Iris pigment epithelial cell (primary cell): ENCODE results near the gene MEIS2.

Experiments used
- DNase-seq: peaks from one replicate; pipeline ENCODE4 v3.0.0-alpha.2; 2011; ENCODE audit warnings: low read depth

MEIS2 gene

DNA sequence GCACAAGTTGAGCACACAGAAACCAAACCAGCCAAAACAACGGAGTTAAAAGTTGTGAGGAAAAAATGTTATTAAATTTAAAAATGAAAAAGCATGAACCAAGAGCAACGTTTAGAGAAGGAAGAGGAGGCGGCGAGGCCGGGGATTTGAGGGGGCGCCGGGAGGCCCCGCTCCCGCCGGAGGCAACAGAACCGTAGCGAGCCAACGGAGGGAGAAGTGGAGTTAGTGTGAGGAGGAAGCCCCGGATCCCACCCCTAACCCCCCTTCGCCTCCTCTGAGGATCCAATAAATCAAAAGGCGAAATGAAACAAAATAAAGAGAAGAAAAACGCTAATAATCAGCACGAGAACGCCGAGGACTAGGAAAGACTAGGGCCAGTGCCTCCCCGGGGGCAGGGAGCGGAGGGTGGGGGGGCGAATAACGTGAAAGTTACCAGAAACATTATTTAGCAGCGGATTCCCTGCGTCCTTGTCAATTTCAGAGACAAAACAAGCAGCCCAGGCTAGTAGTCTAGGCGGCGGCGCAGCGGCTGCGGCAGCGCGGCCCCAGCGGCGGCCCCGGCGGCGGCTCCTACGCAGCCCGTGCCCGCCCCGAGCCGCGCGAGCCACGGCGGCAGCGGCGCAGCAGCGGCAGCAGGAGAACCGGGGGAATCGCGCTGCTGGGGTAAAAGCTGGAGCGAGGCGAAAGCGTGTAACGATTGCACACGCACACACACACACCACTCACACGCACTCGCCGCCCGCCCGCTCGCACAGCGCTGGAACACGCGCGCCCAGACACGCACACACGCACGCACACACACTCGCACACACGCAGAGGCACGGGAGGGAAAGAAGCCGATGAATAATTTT lies 1.7 kb downstream of the MEIS2 start:
- peak; percentile 53 for DNase-seq

DNA sequence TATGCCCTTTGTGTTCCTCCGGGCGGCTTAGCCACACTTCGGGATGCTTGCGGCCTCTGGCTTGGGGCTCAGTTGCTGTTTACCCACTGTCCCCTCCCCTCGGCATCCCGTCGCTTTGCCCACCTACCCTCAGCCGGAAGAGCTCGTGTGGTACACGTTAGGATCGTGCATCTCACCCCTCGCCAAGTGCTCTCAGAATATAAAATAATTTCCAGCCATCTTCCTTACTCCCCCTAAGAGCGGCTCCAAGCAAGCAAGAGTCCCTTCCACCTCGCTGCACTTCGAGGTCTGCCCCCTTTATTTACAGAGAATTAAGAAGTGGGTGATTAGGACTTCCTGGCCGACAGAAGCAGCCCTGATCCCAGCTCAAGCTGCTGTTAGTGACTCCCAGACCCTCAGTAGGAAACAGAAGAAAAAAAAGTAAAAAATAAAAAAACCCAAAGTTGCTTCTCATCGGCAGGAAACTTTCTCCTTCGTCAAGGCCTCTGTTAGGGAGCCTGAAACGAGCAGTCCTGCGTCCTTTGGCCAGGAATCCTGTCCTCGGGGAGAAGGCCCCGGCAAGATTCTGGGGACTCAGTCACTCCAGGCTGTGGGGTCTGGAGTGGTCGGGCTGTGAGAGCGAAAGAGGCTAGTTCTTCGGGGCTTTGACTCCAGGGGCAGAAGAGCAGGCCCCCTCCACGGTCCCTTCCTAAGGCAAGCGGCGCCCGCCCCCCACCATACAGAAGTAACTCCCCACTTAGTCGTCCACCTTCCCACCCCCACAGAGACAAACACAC lies 3.0 kb downstream of the MEIS2 start:
- peak; percentile 45 for DNase-seq

DNA sequence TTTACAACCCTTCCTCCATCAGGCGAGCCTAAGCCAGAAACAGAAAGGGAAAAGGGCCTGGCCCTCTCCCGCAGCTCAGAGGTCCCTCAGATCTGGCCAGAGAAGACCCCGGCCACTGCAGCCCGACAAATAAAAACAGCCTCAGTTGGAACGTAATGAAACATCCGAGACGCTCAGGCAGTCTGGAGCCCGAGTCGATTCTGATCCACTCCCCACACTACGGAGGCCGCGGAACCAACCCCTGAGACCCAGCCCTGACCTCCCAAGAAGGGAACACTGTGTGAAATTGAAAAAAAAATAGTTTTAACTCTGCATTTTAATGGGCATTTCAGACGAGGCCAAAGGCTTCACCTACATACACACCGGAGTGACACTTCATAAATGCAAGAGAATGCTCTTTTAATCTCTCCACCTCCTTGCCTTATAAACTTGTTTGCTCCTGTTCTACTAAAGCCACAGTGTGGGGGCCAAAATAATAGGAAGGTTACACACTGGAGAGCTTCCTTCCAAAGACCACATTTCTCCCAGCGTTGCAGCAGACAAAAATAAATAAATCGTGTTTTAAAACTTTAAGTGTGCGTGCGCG lies 3.7 kb downstream of the MEIS2 start:
- DNase-seq: peak; percentile 38

DNA sequence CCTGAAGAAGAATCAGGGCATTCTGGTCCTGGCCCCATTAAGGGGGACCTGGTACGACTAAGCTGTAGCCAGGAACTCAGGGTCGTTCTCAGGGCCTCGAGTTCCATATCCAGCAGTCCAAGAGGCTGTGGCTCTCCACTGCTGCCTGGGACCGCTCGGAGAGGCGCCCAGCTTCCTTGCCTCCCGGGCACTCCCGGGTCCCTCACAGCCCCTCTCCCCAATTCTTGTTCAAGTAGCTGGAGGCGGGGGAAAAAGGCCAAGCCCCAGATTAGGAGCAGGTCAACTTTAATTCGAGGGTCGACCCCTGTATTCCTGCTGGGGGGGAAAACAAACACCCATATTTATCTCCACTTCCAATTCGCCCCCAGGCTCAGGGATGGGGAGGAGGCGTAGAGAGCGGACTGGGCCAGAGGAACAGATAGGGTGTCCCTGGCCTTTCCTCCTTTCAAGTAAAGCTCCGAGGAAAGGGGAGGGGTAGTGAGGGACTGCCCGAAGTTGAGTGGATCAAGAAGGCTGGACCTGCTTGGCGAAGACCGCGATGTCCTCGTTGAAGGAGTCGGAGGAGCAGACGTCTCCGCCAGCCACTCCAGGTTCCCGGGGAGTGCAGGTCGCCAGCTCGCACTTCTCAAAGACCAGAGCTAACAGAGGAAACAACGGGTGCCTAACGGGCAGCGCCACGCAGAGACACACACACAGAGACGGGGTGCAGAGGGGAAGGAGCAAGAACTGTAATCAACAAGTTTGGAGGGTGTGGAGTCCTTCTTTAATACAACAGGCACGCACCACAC lies 4.4 kb downstream of the MEIS2 start:
- peak; percentile 47 for DNase-seq

DNA sequence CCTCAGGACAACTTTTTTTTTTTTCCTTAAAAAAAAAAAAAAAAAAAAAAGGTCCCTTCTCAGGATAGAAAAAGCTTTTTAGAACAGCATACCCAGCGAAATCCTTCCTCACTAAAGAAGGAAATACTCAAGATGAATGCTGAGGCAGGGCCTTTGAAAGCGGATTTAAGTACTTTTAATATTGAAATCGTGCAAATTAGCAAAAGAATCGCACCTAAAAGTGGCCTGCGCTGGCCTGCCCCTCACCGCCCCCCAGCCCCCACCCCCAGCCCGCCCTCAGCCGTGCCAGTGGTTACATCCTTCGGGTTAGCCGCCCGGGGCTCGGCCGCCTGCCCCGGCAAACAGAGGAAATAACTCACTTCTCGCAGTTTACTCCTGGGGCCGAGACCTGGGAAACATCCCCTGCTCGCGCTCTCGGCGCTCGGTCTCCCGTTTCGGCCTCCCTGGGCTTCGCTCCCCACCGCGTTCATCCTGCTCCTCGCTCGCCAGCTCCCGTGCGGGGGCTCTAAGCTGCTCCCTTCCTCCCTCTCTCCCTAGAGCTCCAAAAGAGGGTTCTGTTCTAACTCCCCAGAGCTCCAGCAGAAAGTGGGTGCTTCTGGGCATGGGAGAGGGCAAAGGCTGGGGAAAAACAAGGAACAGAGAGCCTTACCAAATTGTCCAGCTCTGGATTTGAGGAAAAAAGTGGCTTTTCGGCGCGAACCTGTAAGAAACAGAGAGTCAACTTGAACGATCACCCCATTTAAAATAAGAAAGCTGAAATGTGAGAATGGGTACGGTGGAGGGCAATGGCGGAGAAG lies 5.2 kb downstream of the MEIS2 start:
- peak; percentile 56 for DNase-seq

DNA sequence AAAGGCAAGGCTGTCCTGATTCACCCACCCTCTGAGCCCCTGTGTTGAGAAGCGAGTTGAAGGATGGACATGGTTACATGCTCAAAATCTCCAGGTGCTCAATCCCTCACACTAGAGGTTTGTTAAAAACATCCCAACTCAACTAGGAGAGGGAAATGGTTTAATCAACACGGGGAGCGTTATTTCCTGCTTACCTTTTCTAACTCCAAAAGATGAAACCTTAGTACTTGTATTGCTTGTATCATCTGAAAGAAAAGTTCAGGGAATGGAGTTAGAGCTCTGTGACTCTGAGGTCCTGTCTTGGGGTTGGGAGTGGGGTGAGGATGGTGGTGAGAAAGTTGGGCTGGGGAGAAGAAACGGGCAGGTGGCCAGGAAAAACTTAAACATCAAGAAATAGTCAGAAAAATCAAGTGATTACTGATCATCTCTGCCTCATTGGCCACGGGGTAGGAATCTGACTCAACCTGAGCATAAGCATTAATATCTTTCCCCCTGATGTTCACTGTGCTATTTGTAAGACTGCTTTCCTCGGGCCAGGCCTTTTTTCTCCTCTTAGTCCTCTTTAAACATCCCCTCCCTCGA lies 5.9 kb downstream of the MEIS2 start:
- peak; percentile 72 for DNase-seq

DNA sequence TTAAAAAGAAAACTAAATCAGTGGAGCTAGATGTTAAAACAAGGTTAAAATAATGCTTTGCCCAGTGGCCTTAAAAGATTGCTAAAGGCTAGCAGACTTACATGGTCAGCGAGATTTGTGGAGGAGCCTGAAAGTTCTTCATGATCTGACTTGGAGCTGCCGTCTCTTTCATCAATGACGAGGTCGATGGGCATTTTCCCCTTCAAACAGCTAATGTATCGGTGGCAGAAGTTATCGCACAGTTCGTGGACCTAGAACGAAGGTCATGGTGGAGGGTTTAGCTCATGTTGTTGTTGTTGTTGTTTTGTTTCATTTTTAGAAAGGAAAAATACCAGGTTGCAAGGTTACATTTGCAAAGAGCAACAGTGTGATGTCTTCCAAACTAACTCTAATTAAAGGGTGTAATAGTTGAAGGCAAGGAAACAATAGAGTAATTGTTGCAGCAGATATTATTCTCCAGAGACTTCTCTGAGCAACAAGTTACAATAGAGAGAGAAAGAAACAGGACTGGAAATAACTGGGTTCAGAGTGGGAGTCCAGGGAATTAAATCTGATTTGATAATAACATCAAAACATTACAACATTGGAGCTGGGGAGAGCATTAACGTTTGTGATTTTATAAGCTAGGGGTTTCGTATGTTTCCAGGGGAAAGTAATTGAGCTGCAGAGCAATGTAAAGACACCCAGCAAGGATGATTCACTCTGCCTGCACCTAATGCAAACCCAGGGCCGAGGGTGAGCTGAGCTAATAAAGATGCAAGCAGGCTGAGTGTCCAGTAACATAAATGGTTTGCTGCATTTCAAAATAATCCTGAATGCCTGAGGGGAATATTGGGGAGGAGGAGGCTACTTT lies 6.6 kb downstream of the MEIS2 start:
- DNase-seq: peak; percentile 87

DNA sequence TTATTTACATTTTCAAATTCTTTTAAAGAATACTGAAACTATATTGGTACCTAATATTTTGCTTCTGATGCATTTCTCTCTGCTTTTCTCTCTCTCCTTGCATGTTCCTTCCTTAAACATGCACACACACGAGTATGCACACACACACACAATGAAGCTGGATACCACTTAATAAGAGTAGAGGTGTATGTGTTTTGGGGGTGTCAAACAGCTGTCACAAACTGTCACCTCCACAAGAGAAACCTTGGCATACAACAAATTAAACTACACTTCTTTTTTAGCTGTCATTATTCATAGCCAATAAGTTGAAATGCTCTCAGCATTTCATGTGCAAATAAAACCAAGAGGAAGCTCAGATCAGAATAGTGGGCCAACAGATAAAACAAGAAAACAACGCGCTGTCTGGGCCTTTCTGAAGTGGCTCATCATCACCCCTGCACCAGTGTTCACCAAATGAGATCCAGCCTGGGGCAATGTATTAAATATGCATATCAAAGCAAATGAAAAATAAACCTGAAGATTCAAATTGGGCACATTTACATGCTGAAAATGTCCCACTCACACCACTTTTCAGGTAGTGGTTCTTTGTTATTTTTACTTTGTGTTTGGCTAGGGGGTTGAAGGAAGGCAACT lies 9.7 kb downstream of the MEIS2 start:
- no peak for DNase-seq

DNA sequence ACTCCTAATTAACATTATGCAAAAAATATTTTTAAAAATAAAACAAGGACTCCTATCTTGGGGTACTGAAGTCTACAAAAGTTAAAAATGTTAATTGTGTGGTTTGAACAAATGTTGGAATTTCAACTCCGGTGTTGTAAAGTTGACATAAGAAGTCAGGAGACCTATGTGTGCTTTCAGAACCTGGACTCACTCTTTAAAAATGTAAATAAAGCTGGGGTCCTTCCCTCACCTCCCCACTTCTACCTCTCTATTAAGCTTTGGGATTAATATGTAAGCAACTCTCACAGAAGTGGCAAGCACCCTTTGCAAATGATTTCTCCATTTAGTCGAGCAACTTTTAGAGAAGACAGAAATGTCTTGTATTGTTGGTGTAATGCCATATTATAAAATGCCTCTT lies 11.9 kb downstream of the MEIS2 start:
- no peak for DNase-seq

DNA sequence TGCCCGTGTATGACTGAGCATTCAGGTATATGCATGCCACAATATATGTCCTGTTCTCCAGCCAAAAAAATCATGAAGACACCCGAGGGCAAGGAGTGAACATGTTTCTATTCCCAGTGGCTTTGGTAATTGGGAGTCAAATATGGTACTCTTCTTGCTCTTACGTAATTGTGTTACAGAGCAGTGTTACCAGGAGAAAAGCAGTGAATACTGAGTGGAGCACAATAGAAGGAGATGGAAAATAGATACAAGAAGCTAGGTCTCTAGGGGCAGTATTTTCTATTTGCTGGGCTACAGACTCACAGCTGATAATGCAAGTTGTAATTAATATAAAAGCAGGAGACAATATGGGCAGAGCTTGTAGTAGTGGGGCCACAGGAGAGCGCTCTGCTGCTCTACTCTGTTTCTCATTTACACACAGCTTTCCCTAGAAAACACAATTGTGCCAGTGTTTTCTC lies 13.2 kb downstream of the MEIS2 start:
- no peak for DNase-seq

DNA sequence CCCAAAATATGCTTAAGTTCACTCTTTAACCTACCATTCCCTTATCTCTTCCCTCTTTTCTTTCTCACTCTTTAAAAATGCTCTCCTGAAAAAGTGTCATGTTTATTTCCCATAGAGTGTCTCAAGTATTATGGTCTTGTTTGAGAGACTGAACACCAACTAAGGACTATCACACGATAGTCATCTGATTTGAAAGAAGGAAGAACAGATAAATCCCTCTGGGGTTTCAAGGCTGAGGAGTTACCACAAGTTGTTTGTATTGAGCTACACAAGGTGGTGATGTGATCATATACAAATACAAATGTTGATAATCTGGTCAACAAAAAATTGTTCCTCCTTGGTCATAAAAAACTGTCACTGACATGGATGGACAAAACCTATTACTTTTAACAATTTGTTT lies 13.8 kb downstream of the MEIS2 start:
- DNase-seq: no peak

DNA sequence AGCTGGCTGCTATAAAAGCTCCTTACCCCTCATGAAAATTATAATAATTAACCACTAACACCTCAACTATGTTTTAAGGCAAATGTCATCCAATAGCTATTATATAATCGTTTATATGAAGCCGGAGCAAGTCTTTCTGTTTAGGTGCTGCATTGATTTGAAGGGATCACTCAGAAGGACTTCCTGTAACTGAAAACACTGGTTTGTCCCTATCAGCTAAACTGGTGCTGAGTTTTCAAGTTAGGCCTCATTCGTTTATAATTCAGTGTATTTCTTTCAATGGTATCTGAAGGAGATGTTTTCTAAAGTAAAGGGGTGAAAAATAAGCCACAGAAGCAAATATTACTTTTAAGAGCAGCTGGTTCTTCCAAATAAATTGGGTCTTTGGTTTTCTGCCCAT lies 14.2 kb downstream of the MEIS2 start:
- no peak for DNase-seq

DNA sequence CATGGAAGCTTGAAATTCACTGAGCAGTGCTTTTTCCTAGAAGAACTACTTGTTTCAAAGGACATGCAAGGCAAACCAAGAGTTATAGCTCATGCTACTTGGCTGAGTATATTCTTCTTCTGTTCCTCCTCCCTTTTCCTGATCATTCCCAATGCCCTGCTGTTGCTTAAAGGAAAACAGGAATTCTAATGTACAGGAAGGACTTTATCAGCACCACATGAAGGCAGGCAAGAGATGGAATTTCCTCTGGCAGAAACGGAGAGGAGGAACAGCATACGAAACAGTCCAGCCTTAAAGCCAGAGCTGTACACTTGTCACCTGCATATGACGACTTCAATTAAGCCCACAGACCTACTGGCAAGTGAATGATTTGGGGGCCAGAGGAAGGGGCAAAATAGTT lies 15.7 kb downstream of the MEIS2 start:
- DNase-seq: no peak

DNA sequence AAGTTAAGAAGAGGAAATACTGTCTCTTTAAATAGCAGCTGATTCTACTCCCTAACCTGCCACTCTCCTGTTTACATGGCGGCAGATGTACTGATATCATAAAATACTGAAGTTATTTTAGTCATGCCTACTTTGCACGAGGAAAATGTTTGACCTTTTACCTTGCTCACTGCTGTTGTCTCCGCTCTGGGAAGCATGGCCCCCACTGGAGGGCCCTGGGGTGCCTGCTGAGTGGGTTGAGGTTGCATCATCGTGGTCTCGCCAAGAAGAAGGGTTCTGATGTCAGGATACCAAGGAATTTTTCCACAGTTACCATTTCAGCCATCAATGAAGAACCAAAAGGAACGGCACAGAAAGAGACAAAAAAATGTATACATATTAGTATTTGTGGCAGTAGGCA lies 16.7 kb downstream of the MEIS2 start:
- DNase-seq: peak; percentile 43

DNA sequence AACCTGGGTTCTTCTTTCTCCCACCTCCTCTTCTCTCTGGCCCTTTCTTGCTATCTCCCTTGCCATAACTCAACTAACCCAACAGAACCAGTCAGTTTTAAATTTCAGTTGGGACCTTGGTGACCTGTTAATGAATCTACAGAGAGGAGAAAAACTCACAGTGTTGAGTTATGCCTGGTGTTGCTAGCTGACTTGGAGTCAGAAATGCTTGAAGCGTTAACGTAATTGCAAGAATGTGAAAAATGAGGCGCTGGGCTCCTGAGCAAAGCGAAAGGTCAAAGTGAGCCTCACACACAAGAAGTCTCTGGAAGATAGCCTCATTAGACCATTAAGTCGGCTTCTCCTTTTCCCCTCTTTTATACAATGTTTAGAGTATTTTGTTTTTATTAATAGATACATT lies 18.4 kb downstream of the MEIS2 start:
- peak; percentile 89 for DNase-seq

DNA sequence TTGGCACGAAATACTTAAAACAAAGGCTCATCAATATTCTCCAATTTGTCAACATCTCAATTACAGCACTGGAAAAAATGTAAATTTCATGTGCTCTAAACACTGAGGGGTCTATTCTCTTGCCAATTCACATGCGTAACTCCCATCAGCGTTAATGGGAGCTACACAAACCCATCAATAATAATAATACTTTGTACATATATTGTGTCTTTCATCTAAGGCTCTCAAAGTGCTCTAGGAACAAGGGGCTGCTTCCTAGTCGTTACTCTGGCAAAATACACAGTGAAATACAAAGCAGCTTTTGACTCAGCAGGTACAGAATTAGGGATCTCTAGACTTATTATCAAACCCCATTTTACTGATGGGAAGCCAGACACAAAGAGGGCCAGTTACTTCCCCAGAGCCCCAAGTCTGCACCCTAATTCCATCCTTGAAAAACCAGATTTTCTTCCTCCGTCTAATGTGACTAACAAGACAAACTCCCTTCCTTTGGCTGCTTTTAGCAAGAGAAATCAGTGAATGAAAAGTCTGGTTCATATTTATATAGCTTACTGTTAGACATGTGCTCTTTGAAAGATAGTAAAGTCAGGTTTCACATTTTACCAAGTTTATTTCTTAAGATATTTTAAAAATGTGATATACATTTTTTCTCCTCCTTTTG lies 20.0 kb downstream of the MEIS2 start:
- no peak for DNase-seq

DNA sequence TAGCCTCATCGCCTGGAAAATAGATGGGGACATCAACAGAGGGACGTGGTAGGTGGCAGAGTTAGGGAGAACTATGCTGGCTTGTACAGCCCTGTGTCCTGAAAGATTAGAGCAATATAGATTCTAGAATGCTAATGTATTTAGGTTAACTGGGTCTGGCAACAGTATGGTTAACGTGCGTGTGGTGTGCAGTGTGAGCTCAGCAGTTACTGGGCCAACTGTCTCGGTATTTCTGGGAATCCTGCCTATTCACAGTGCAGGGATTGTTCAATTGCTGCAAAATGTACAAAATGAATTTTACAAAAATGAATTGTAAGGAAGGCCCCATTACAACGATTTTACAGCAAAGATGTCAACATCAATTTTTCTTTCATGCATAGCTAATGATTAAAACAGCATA lies 20.6 kb downstream of the MEIS2 start:
- peak; percentile 74 for DNase-seq

DNA sequence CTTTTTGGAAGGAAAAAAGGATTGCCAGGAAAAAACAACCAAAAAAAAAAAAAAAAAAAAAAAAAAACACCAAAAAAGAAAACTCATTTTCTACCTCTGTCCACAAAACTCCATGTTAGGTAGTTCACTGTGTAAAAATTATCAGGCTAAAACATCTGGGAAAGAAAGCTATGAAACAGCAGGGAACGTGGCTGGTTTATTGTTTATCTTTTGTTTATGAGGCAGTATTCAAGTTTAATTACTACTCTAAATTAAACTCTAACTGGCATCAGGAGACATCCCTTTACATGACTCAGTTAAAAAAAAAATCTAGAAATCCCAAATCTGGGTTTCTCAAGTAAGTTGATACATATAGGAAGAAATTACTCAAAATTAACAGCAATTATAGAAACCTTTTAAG lies 21.8 kb downstream of the MEIS2 start:
- no peak for DNase-seq
